Smooth muscle cell (in vitro differentiated cells): ENCODE measurements around the gene LILRA2. TPM values are rescaled to one million over a fixed set of nuclear protein-coding genes. Genes with fewer than 3 reads are reported as not detected.
"Not testable (repeated sequence)": the region's sequence is repeated elsewhere in the genome, so short reads cannot be mapped to it uniquely, and the experiment has no call there.

ENCODE experiments used
- DNase-seq: peaks from one replicate; lab custom pipeline; 2025; ENCODE audit not compliant: unreplicated experiment; lab: John Stamatoyannopoulos, UW
- H2AFZ ChIP-seq: fragments of 200-600 bp; sonication (generic); 2 replicates; pipeline ENCODE4 v1.6.0; 2016; ENCODE audit warnings: antibody characterized with exemption, low read depth, mild to moderate bottlenecking
- H3F3A ChIP-seq: fragments of 200-600 bp; sonication (generic); 2 replicates; pipeline ENCODE4 v1.6.0; 2017; ENCODE audit warnings: antibody characterized with exemption, low read depth
- H3K27ac ChIP-seq: fragments of 200-600 bp; sonication (generic); 2 replicates; pipeline ENCODE4 v1.5.1; 2016; ENCODE audit warnings: low read depth, mild to moderate bottlenecking
- H3K27me3 ChIP-seq: fragments of 200-600 bp; sonication (generic); 2 replicates; pipeline ENCODE4 v1.6.1; 2016; ENCODE audit warnings: low read depth, mild to moderate bottlenecking
- H3K36me3 ChIP-seq: fragments of 200-600 bp; sonication (generic); 2 replicates; pipeline ENCODE4 v1.5.1; 2016; ENCODE audit warnings: low read depth
- H3K4me1 ChIP-seq: fragments of 200-600 bp; sonication (generic); 2 replicates; pipeline ENCODE4 v1.5.1; 2016; ENCODE audit warnings: low read depth
- H3K4me2 ChIP-seq: fragments of 200-600 bp; sonication (generic); 2 replicates; pipeline ENCODE4 v1.6.0; 2016; ENCODE audit warnings: mild to moderate bottlenecking
- H3K4me3 ChIP-seq: fragments of 200-600 bp; sonication (generic); 2 replicates; pipeline ENCODE4 v1.5.1; 2016; ENCODE audit warnings: mild to moderate bottlenecking
- H3K79me2 ChIP-seq: fragments of 200-600 bp; sonication (generic); 2 replicates; pipeline ENCODE4 v1.6.0; 2016; ENCODE audit warnings: low read depth, mild to moderate bottlenecking
- H3K9ac ChIP-seq: fragments of 200-600 bp; sonication (generic); 2 replicates; pipeline ENCODE4 v1.6.0; 2016; ENCODE audit warnings: low read depth
- H3K9me3 ChIP-seq: fragments of 200-600 bp; sonication (generic); replicated peaks from 2 replicates; pipeline ENCODE4 v1.5.1; 2016; ENCODE audit warnings: low read depth
- H4K20me1 ChIP-seq: fragments of 200-600 bp; sonication (generic); 2 replicates; pipeline ENCODE4 v1.6.0; 2016; ENCODE audit warnings: low read depth
- WGBS: methylation state at CpG from one replicate; pipeline ENCODE4 v1.1.7; 2016; ENCODE audit warnings: low lambda C conversion rate; 5-methylcytosine and 5-hydroxymethylcytosine counted together
- polyA plus RNA-seq: library from polyadenylated mRNA; unstranded; fragments of >200 nt; fragmentation: Nextera tagmentation; extraction: Ambion mirVana; gene quantifications from 2 replicates; pipeline ENCODE4 v1.2.1, GENCODE V29; 2016
- total RNA-seq: library from RNA; depleted of rRNA; stranded (reverse); fragments of >200 nt; gene quantifications from 2 replicates; pipeline ENCODE4 v1.2.3, GENCODE V29; 2014
- TF ChIP-seq, protein P1 (sequence below): fragments of 200-600 bp; sonication (generic); IDR thresholded peaks from 2 replicates; pipeline ENCODE4 v1.5.1; 2017; ENCODE audit warnings: borderline replicate concordance, mild to moderate bottlenecking, antibody characterized with exemption; ENCODE audit not compliant: insufficient read depth, poor library complexity, severe bottlenecking

LILRA2 gene
- total and polyA plus RNA-seq, 2 experiments from 2014 or later: not detected

DNA sequence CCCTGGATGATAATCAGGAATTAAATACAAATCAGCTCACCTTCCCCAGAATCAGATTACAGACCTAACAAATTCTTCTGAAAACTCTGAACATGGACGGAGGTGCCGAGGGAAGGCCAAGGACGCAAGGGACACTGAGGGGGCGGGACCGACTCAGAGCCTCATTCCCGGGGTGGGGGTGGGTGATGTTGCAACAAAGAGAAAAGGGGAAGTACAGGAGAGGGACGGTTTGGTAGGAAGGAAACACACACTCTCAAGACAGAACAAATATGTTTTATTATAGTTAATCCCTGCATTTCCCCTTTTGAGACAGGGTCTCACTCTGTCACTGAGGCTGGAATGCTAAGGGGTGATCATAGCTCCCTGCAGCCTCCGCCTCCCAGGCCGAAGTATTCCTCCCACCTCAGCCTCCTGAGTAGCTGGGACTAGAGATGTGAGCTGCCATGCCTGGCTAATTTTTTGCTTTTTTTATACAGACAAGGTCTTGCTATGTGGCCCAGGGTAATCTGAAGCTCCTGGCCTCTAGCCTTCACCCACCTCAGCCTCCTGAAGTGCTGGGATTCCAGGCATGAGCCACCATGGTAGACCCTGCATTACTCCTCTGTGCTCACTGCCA lies 786 bp upstream of the LILRA2 start:
- Histone ChIP-seq H3K4me1 (no peaks in the 10 kb centered on the region), H3K79me2 (no peaks in the 10 kb centered on the region), H4K20me1 (no peaks in the 10 kb centered on the region), H3K4me3 (no peak overlapping the region), H3F3A (no peaks in the 10 kb centered on the region), H3K9me3 (no peaks in the 10 kb centered on the region), H3K9ac (no peak overlapping the region), H3K27ac (no peak overlapping the region), H3K36me3 (no peaks in the 10 kb centered on the region), H3K4me2 (no peak overlapping the region), H3K27me3 (no peaks in the 10 kb centered on the region), H2AFZ (no peak overlapping the region)
- no peak for DNase-seq
- WGBS: 80% methylated on average over 9 of the region's 9 CpGs
- TF ChIP-seq, protein P1, sequence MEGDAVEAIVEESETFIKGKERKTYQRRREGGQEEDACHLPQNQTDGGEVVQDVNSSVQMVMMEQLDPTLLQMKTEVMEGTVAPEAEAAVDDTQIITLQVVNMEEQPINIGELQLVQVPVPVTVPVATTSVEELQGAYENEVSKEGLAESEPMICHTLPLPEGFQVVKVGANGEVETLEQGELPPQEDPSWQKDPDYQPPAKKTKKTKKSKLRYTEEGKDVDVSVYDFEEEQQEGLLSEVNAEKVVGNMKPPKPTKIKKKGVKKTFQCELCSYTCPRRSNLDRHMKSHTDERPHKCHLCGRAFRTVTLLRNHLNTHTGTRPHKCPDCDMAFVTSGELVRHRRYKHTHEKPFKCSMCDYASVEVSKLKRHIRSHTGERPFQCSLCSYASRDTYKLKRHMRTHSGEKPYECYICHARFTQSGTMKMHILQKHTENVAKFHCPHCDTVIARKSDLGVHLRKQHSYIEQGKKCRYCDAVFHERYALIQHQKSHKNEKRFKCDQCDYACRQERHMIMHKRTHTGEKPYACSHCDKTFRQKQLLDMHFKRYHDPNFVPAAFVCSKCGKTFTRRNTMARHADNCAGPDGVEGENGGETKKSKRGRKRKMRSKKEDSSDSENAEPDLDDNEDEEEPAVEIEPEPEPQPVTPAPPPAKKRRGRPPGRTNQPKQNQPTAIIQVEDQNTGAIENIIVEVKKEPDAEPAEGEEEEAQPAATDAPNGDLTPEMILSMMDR: no peak

GRCh38 chr19:54574051-54574450 lies 461 bp downstream of the LILRA2 start:
- Histone ChIP-seq H3K4me1 (no peaks in the 10 kb centered on the region), H3K4me2 (no peak overlapping the region), H3K79me2 (no peaks in the 10 kb centered on the region), H3K9me3 (no peaks in the 10 kb centered on the region), H3K27me3 (no peaks in the 10 kb centered on the region), H3K9ac (no peak overlapping the region), H3K4me3 (no peak overlapping the region), H3K36me3 (no peaks in the 10 kb centered on the region), H3K27ac (no peak overlapping the region), H2AFZ (no peak overlapping the region), H4K20me1 (no peaks in the 10 kb centered on the region), H3F3A (no peaks in the 10 kb centered on the region)
- TF ChIP-seq, protein P1: no peak
- 50% methylated on average over 4 of the region's 4 CpGs for WGBS
- no peak for DNase-seq

DNA sequence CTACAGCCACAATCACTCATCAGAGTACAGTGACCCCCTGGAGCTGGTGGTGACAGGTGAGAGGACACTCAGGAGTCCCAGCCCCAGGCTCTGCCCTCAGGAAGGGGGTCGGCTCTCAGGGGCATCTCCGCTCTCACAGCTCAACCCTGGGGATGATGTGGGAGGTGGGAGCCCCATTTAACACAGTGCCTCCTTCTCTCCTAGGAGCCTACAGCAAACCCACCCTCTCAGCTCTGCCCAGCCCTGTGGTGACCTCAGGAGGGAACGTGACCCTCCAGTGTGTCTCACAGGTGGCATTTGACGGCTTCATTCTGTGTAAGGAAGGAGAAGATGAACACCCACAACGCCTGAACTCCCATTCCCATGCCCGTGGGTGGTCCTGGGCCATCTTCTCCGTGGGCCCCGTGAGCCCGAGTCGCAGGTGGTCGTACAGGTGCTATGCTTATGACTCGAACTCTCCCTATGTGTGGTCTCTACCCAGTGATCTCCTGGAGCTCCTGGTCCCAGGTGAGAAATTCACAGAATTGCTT lies 1.0 kb downstream of the LILRA2 start:
- Histone ChIP-seq H3F3A (no peaks in the 10 kb centered on the region), H3K9ac (no peak overlapping the region), H3K4me3 (no peak overlapping the region), H4K20me1 (no peaks in the 10 kb centered on the region), H3K4me1 (no peaks in the 10 kb centered on the region), H3K79me2 (no peaks in the 10 kb centered on the region), H2AFZ (no peak overlapping the region), H3K27me3 (no peaks in the 10 kb centered on the region), H3K4me2 (no peak overlapping the region), H3K9me3 (no peaks in the 10 kb centered on the region), H3K27ac (no peak overlapping the region), H3K36me3 (no peaks in the 10 kb centered on the region)
- 67% methylated on average over 12 of the region's 12 CpGs for WGBS
- DNase-seq: no peak
- TF ChIP-seq, protein P1: no peak

DNA sequence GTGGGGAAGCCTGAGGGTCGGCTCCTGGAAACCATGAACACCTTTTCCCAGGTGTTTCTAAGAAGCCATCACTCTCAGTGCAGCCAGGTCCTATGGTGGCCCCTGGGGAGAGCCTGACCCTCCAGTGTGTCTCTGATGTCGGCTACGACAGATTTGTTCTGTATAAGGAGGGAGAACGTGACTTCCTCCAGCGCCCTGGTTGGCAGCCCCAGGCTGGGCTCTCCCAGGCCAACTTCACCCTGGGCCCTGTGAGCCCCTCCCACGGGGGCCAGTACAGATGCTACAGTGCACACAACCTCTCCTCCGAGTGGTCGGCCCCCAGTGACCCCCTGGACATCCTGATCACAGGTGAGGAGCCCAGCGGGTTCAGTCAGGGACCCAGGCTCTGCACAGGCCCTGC lies 1.6 kb downstream of the LILRA2 start:
- H3K79me2 ChIP-seq, H3K9ac ChIP-seq, H3K4me2 ChIP-seq, H3K36me3 ChIP-seq, H4K20me1 ChIP-seq, H3K4me1 ChIP-seq, H3K27ac ChIP-seq, H3K9me3 ChIP-seq, H3F3A ChIP-seq, H3K27me3 ChIP-seq, H3K4me3 ChIP-seq, H2AFZ ChIP-seq, DNase-seq: not testable (repeated sequence)
- 74% methylated on average over 9 of the region's 9 CpGs for WGBS
